ENCODE results near the gene MTMR10. TPM values are rescaled to one million over a fixed set of nuclear protein-coding genes. Genes with fewer than 3 reads are reported as not detected.

Gene MTMR10
- total and polyA plus RNA-seq, 2 of the 4 experiments (the other 2 are of a cell fraction), result 11.2 to 13.8 TPM

DNA sequence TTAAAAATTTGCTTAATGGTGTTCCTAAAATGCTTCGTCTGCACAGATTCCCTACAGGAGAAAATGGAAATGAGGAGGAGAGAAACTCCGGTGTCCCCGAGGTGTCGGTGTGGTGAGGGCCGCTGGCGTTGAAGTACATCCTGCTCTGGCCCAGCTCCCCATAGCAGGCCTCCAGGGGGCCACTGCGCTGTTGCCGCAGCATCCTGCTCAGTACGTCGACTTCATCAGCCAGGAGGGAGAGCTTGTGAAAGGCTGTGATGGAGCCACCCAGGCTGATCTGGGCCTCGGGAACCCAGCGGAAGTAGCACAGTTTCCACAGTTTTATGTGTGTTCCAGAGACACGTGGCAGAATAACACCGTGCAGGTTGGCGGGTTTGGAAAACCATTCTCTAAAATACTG is 49.9 kb downstream of the MTMR10 start:
- no peak for ATAC-seq (ENCODE audit: low read depth)
- TSS peak; percentile 50 for BruUV-seq (replicated peaks)
- no peaks in the 10 kb centered on the region for H4K20me1 ChIP-seq (ENCODE audit: insufficient read depth, low read length)
- H2AFZ ChIP-seq (replicated peaks; ENCODE audit: low read length, poor library complexity), result no peak overlapping the region
- H2BK5ac ChIP-seq (ENCODE audit: low read depth, low read length, poor library complexity, severe bottlenecking), result no peak overlapping the region
- no peak overlapping the region for H3K9ac ChIP-seq (ENCODE audit: low read depth, low read length)
- no peak overlapping the region for H2AK5ac ChIP-seq (ENCODE audit: low read depth, low read length)
- H2AK9ac ChIP-seq (replicated peaks; ENCODE audit: low read depth, low read length, poor library complexity), result no peak overlapping the region
- no peak overlapping the region for H3K4ac ChIP-seq (ENCODE audit: low read depth, low read length)
- H3K14ac ChIP-seq (replicated peaks; ENCODE audit: low read depth, low read length), result no peak overlapping the region
- intact Hi-C loops (cut with micrococcal nuclease), result loop anchor here (5.0 kb wide), 1 partner anchor 36 kb away; no protein-coding TSS in a partner anchor
- H3K4me3 ChIP-seq (ENCODE audit: insufficient read depth, low read depth, low read length), result no peak overlapping the region
- no peak overlapping the region for H3K27ac ChIP-seq (ENCODE audit: insufficient read depth, low read length)
- no peak for TF ChIP-seq MXI1 (IDR thresholded peaks at IDR 0.05; ENCODE audit: borderline replicate concordance, low read depth, low read length)
- no peak for TF ChIP-seq POLR2A (IDR thresholded peaks at IDR 0.05; ENCODE audit: low read depth, low read length)
- no peak for TF ChIP-seq CEBPB (IDR thresholded peaks at IDR 0.05; ENCODE audit: low read depth, low read length)
- no peak for TF ChIP-seq BHLHE40 (IDR thresholded peaks at IDR 0.05; ENCODE audit: low read depth, low read length)
- TF ChIP-seq RAD21 (IDR thresholded peaks at IDR 0.05; ENCODE audit: low read length), result no peak
- TF ChIP-seq FOS (IDR thresholded peaks at IDR 0.05; ENCODE audit: low read depth, low read length), result no peak
- TF ChIP-seq RFX5 (IDR thresholded peaks at IDR 0.05; ENCODE audit: low read depth, low read length), result no peak
- no peak for TF ChIP-seq CHD1 (IDR thresholded peaks at IDR 0.05; ENCODE audit: low read depth, low read length)
- TF ChIP-seq, protein P1, sequence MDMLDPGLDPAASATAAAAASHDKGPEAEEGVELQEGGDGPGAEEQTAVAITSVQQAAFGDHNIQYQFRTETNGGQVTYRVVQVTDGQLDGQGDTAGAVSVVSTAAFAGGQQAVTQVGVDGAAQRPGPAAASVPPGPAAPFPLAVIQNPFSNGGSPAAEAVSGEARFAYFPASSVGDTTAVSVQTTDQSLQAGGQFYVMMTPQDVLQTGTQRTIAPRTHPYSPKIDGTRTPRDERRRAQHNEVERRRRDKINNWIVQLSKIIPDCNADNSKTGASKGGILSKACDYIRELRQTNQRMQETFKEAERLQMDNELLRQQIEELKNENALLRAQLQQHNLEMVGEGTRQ (IDR thresholded peaks at IDR 0.05; ENCODE audit: low read depth, low read length), result no peak
- TF ChIP-seq, protein P2, sequence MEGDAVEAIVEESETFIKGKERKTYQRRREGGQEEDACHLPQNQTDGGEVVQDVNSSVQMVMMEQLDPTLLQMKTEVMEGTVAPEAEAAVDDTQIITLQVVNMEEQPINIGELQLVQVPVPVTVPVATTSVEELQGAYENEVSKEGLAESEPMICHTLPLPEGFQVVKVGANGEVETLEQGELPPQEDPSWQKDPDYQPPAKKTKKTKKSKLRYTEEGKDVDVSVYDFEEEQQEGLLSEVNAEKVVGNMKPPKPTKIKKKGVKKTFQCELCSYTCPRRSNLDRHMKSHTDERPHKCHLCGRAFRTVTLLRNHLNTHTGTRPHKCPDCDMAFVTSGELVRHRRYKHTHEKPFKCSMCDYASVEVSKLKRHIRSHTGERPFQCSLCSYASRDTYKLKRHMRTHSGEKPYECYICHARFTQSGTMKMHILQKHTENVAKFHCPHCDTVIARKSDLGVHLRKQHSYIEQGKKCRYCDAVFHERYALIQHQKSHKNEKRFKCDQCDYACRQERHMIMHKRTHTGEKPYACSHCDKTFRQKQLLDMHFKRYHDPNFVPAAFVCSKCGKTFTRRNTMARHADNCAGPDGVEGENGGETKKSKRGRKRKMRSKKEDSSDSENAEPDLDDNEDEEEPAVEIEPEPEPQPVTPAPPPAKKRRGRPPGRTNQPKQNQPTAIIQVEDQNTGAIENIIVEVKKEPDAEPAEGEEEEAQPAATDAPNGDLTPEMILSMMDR (conservative IDR thresholded peaks at IDR 0.05; ENCODE audit: low read depth, low read length), result no peak
- TF ChIP-seq SMC3 (IDR thresholded peaks at IDR 0.05; ENCODE audit: low read depth, low read length), result no peak
- no peak for TF ChIP-seq RCOR1 (IDR thresholded peaks at IDR 0.05; ENCODE audit: insufficient replicate concordance, low read length)
- TF ChIP-seq, protein P3, sequence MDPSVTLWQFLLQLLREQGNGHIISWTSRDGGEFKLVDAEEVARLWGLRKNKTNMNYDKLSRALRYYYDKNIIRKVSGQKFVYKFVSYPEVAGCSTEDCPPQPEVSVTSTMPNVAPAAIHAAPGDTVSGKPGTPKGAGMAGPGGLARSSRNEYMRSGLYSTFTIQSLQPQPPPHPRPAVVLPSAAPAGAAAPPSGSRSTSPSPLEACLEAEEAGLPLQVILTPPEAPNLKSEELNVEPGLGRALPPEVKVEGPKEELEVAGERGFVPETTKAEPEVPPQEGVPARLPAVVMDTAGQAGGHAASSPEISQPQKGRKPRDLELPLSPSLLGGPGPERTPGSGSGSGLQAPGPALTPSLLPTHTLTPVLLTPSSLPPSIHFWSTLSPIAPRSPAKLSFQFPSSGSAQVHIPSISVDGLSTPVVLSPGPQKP (IDR thresholded peaks at IDR 0.05; ENCODE audit: borderline replicate concordance, low read depth, low read length), result no peak
- TF ChIP-seq MAZ (IDR thresholded peaks at IDR 0.05; ENCODE audit: borderline replicate concordance, low read depth, low read length), result no peak
- no peaks in the 10 kb centered on the region for H3K9me3 ChIP-seq (ENCODE audit: control insufficient read depth, insufficient read depth, low read length)
- no peaks in the 10 kb centered on the region for H3K27me3 ChIP-seq (ENCODE audit: control insufficient read depth, insufficient read depth, low read length)
- dilution Hi-C loops (cut with HindIII; ENCODE audit: low sequenced_read_pairs, unreplicated experiment), result no loop called here
- ChIA-PET POLR2A (ENCODE audit: unreplicated experiment) (no interaction called here), CTCF (interaction anchor here (0.7 kb wide), 1 partner anchor 216 kb away, joined by 3 read pairs; no protein-coding TSS in a partner anchor)
- H3K56ac ChIP-seq (ENCODE audit: extremely low read depth, insufficient read depth, low read length), result no peak overlapping the region
- H3K36me3 ChIP-seq (ENCODE audit: control insufficient read depth, insufficient read depth, low read length), result peaks cover 44% of the 10 kb centered on the region
- H3K79me1 ChIP-seq (ENCODE audit: low read depth in 1 of 2, low read length in 2 of 2), result 0 out of 4 replicates have a peak, but pooled peaks cover 0 to 2% of the 10 kb centered on the region in 2 experiments
- no peak overlapping the region for H3K18ac ChIP-seq (ENCODE audit: low read depth, low read length)
- DNase-seq, result no peak
- H2BK120ac ChIP-seq (ENCODE audit: low read depth, low read length), result no peak overlapping the region
- H2BK20ac ChIP-seq (ENCODE audit: low read depth, low read length), result no peak overlapping the region
- H2BK15ac ChIP-seq (ENCODE audit: low read depth, low read length), result no peak overlapping the region
- H4K8ac ChIP-seq (ENCODE audit: low read depth in 2 of 2, low read length in 2 of 2), result no peak overlapping the region
- H3K9me1 ChIP-seq (ENCODE audit: insufficient read depth, low read length), result peaks cover 3% of the 10 kb centered on the region; the same call in 1 of the 2 replicates
- WGBS, 2 experiments (ENCODE audit: extremely low coverage in 2 of 2, insufficient read length in 1 of 2), result 94% methylated on average over 3 of the region's 15 CpGs; no CpG with 5 or more reads in 1 of the 2 experiments
- H4K91ac ChIP-seq (ENCODE audit: insufficient read depth, low read depth, low read length), result no peak overlapping the region
- H4K5ac ChIP-seq (ENCODE audit: low read depth, low read length), result no peak overlapping the region
- in situ Hi-C loops (cut with MboI; ENCODE audit: low sequenced_read_pairs), result no loop called here
- H3K23ac ChIP-seq (ENCODE audit: low read depth, low read length), result no peak overlapping the region
- no peak overlapping the region for H3K4me2 ChIP-seq (ENCODE audit: low read depth, low read length)
- no peaks in the 10 kb centered on the region for H3K4me1 ChIP-seq (ENCODE audit: control insufficient read depth, insufficient read depth, low read length)
